VCaP (cell line): ENCODE data around the gene ARHGAP24.
A peak's percentile ranks its signal among the peaks of the same experiment; 100 is the strongest.

Experiments
- H3K27ac ChIP-seq: fragments of 450-650 bp; 2 replicates; pipeline ENCODE4 v1.5.1; 2017
- TF ChIP-seq, protein P1 (sequence below): fragments of 450-650 bp; conservative IDR thresholded peaks from 2 replicates; pipeline ENCODE4 v1.5.1; 2017; ENCODE audit warnings: mild to moderate bottlenecking, moderate library complexity

Gene ARHGAP24

DNA sequence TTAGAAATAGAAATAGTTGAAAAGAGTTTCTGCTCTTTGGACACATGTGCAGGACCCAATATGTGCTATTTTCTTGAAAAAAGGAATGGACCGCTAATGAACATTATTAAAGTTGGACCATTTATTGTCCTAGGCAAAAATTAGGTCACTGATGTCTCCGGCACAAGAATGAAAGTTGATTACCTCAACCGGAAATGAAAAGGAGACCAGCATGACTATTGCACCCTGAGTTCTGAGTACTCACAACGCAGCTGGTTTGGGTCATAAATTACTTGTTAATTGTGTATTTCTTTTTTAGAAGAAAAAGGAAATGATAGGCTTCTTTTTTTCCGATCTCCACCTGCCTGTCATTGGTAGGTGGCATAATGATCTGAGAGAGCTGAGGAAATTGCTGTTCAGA, 232.7 kb downstream of the ARHGAP24 start:
- TF ChIP-seq, protein P1, sequence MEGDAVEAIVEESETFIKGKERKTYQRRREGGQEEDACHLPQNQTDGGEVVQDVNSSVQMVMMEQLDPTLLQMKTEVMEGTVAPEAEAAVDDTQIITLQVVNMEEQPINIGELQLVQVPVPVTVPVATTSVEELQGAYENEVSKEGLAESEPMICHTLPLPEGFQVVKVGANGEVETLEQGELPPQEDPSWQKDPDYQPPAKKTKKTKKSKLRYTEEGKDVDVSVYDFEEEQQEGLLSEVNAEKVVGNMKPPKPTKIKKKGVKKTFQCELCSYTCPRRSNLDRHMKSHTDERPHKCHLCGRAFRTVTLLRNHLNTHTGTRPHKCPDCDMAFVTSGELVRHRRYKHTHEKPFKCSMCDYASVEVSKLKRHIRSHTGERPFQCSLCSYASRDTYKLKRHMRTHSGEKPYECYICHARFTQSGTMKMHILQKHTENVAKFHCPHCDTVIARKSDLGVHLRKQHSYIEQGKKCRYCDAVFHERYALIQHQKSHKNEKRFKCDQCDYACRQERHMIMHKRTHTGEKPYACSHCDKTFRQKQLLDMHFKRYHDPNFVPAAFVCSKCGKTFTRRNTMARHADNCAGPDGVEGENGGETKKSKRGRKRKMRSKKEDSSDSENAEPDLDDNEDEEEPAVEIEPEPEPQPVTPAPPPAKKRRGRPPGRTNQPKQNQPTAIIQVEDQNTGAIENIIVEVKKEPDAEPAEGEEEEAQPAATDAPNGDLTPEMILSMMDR, result no peak
- no peak overlapping the region for H3K27ac ChIP-seq

DNA sequence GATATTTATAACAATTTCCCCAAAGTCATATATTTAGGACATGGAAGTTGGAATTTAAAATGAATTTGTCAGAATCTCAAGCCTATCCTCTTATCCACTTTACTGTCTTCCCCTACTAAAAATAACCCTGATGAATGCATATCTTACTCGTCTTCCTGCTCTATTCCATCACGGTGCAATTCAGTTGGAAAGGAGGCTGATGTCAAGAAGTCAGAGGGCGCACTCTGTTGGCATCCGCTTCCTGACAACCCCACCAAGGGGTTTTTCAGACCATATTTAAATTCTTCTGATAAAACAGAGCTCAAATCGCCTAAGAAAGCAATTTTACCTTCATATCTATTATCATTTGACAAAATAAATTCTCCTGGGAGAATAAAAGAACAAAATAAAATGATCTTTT, 233.5 kb downstream of the ARHGAP24 start:
- TF ChIP-seq, protein P1, result 0 out of 2 replicates have a peak, but pooled peaks have one; percentile 7
- no peak overlapping the region for H3K27ac ChIP-seq

DNA sequence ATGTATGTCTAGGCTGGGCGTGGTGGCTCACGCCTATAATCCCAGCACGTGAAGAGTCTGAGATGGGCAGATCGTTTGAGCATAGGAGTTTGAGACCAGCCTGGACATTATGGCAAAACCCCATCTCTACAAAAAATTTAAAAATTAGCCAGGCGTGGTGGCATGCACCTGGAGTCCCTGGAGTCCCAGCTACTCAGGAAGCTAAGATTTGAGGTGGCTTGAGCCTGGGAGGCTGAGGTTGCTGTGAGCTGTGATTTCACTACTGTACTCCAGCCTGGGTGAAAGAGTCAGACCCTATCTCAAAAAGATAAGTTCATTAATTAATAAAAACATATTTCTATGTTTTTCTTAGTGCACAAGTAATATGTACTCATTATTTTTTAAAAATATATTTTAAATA, 238.1 kb downstream of the ARHGAP24 start:
- TF ChIP-seq, protein P1, result no peak
- H3K27ac ChIP-seq, result no peak overlapping the region

DNA sequence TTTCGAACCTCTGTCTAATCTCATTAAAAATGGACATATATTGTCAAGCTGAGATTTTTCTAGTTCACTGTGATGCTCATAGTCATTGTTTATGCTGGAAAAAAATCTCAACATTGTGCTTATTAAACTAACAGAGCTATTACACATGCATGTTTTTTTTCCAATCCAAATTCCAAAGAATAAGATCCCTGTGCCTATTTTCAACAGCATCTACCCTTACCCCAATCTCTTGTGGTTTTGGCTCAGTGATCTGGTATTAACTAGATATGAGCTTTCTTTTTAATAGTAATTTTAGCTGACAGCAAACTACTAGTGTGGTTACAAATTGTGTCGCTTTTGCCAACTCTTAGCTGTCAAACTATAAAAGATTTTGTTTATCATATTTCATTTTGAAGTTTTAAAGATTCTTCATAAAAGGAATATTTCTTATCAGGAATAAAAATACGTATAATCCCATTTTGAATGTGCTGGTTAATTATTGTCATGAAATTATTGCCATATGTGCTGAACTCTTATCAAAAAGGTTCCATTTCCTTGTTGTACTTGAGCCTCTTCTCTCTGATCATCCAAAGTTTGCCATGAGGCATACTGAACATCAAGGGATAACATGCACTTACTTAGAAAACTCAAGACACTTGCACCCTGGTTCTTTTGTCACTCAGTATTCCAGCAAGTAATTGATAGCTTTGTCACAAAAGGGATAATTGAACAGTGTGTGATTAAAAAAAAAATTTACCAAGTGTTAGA, 241.2 kb downstream of the ARHGAP24 start:
- TF ChIP-seq, protein P1, result no peak
- no peak overlapping the region for H3K27ac ChIP-seq

DNA sequence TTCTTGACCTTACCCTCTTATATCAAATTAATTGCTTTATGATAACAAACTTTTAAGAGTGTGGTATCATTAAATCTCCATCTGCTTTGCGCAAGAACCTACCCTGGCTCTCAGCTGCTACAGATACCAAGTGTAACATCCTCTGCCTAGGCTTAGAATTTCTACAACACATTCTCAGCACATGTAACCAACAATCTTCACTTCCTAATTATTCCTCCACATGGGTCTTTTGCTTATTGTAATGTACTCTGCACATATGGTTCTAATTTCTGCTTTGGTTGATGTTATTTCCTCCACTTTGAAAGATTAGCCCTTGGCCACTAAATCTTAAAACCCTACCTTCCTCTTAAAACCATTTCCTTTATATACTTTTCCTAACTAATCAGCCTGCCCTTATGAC, 242.4 kb downstream of the ARHGAP24 start:
- TF ChIP-seq, protein P1, result no peak
- no peak overlapping the region for H3K27ac ChIP-seq

DNA sequence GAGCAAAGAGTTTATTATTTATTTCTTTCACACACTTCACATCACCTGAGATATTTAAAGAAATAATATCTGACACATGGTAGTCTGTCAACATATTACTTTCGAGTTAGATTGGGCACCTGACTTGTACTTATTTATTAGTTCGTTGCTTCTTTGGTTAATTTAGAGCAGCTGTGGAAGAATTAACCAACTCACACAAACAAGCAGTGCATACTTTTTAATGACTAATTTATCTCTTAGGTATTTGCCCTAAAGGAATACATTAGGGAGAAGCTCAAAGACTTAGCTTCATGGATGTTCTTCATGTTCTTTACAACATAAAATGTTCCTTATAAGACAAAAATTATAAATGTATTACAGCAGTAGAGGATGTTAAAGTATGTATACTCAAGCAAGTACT, 242.9 kb downstream of the ARHGAP24 start:
- no peak overlapping the region for H3K27ac ChIP-seq
- TF ChIP-seq, protein P1, result no peak

DNA sequence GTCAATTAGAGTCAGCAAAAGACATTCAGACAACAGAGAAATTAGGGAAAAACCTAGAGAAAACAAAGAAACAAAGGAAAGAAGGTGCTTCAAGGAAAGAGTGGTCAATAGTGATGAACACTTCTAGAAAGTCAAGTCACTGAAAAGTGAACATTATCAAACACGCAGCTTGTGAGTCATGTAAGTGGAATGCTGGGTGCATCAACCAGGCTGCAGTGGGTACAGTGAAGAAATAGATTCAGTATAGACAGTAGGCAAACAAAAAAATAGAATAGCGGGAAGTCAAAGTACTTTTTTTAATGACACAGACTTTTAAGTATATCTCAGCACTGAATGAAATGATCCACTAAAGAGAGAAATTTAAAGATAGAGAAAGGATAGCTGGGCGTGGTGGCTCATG, 245.8 kb downstream of the ARHGAP24 start:
- no peak overlapping the region for H3K27ac ChIP-seq
- TF ChIP-seq, protein P1, result no peak
